Tibial artery (tissue), 4 donors: Measurements from ENCODE around the gene PCDHA6.

Experiments
- DNase-seq, 2 donors: peaks; one replicate each; pipeline ENCODE4 v3.0.0-alpha.2; 2019
- H3K27ac ChIP-seq, 2 donors: fragments of 200-600 bp; sonication (generic) in 1 of 2; 1 replicate in 1 of 2; 2 replicates in 1 of 2; pipeline ENCODE4 v1.5.1; 2018 to 2019; ENCODE audit warnings: mild to moderate bottlenecking in 1 of 2
- H3K27me3 ChIP-seq, 2 donors: fragments of 200-600 bp; sonication (generic) in 1 of 2; one replicate each; pipeline versions ENCODE4 v1.5.1 to v1.6.0; 2016 to 2019
- H3K36me3 ChIP-seq, 3 donors: fragments of 200-600 bp; sonication (generic) in 2 of 3; one replicate each; pipeline ENCODE4 v1.5.1; 2016 to 2019; ENCODE audit warnings: mild to moderate bottlenecking in 2 of 3
- H3K4me1 ChIP-seq, 4 donors: fragments of 200-600 bp; sonication (generic) in 2 of 4; 1 replicate in 3 of 4; 2 replicates in 1 of 4; pipeline ENCODE4 v1.5.1; 2016 to 2019
- H3K4me3 ChIP-seq, 2 donors: fragments of 200-600 bp; sonication (generic) in 1 of 2; 1 replicate in 1 of 2; 2 replicates in 1 of 2; pipeline ENCODE4 v1.5.1; 2018 to 2019; ENCODE audit warnings: mild to moderate bottlenecking in 2 of 2
- H3K9me3 ChIP-seq, 3 donors: fragments of 200-600 bp; sonication (generic) in 1 of 3; one replicate each; pipeline ENCODE4 v1.5.1; 2016 to 2019
- CTCF ChIP-seq, 2 experiments: fragments of 200-600 bp in 1 of 2; fragments of 450-650 bp in 1 of 2; IDR thresholded peaks; one replicate each; pipeline ENCODE4 v1.5.1; 2017 to 2019; ENCODE audit warnings: antibody characterized with exemption in 2 of 2, mild to moderate bottlenecking in 1 of 2, moderate library complexity in 1 of 2
- intact Hi-C: fragments of 100-400 bp; cut with DNase I; formaldehyde crosslinking; loops from one replicate; pipeline ENCODE4 v1.15.0; 2023; ENCODE audit warnings: low total_unique reads

The PCDHA6 gene

GRCh38 chr5:140877262-140877581 lies 49.5 kb downstream of the PCDHA6 start:
- Histone ChIP-seq H3K27ac (no peak overlapping the region), H3K36me3 (peaks cover 0 to 4% (median 0%) of the 10 kb centered on the region in 3 donors), H3K9me3 (peaks cover 0 to 63% (median 48%) of the 10 kb centered on the region in 3 donors), H3K4me3 (no peak overlapping the region), H3K4me1 (no peaks in the 10 kb centered on the region), H3K27me3 (peaks cover 0 to 5% of the 10 kb centered on the region in 2 donors)
- intact Hi-C loops = no loop called here
- DNase-seq = peak in 1 of 2 donors; percentile 64
- TF ChIP-seq CTCF (IDR thresholded peaks at IDR 0.05) = no peak
